ENCODE results near the gene TRAK1. TPM values are rescaled to one million over a fixed set of nuclear protein-coding genes. Genes with fewer than 3 reads are reported as not detected.

Gene TRAK1
- polyA plus RNA-seq, 1 donor (not counting 4 experiments of a cell fraction or from before 2014, with no cell fraction given), result 58.2 TPM

DNA sequence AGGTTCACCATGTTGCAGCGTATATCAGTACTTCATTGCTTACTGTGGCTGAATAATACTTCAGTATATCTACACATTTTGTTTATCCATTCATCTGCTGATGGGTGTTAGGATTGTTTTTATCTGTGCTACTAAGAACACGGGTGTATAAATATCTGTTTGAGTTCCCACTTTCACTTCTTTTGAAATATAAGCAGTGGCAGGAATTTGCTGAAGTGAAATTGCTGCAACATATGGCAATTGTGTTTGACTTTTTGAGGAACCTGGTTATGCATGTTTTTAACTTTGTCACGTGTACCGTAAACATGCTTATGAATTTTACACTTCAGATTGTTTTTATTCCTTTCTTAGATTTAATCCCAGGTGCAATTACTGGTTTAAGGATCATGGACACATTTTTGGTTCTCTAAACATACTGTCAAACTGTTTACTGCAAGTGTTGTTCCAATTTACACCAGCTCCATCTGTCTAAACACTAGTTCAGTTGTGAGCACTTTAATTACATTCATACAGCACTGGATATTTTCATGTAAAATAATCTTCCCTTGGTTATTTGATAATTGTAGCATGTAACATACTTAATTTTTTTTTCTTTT, 23.1 kb downstream of the TRAK1 start:
- Histone ChIP-seq H3K4me1 (ENCODE audit: control insufficient read depth, extremely low read depth, insufficient read depth, low read length) (peaks cover 42% of the 10 kb centered on the region), H3K4me2 (ENCODE audit: control insufficient read depth, extremely low read depth, insufficient read depth, low read depth, low read length) (no peak overlapping the region), H3K36me3 (ENCODE audit: control insufficient read depth in 2 of 2, extremely low read depth in 1 of 2, insufficient read depth in 2 of 2, low read length in 2 of 2) (no peaks in the 10 kb centered on the region), H3K27ac (ENCODE audit: control insufficient read depth, insufficient read depth, low read length) (no peak overlapping the region), H4K20me1 (ENCODE audit: control insufficient read depth, extremely low read depth, insufficient read depth, low read length) (peaks cover 12% of the 10 kb centered on the region), H3K4me3 (ENCODE audit: control insufficient read depth in 2 of 3, extremely low read depth in 1 of 3, insufficient read depth in 2 of 3, low read depth in 1 of 3, low read length in 3 of 3) (no peak overlapping the region), H3K9ac (ENCODE audit: control insufficient read depth, extremely low read depth, insufficient read depth, low read length) (no peak overlapping the region), H3K79me2 (ENCODE audit: control insufficient read depth, insufficient read depth, low read length) (peaks cover 55% of the 10 kb centered on the region), H3K9me3 (ENCODE audit: control insufficient read depth, low read depth, low read length) (no peaks in the 10 kb centered on the region), H2AFZ (ENCODE audit: control insufficient read depth, low read length) (no peak overlapping the region), H3K9me1 (ENCODE audit: control insufficient read depth, extremely low read depth, insufficient read depth, low read length) (peaks cover 2% of the 10 kb centered on the region), H3K27me3 (ENCODE audit: control insufficient read depth, extremely low read depth, insufficient read depth, low read length) (no peaks in the 10 kb centered on the region)
- DNase-seq (ENCODE audit: low read depth, low spot score) (no peak), FAIRE-seq (no peak)
- no peak for TF ChIP-seq EZH2 (IDR thresholded peaks at IDR 0.05; ENCODE audit: low read length)
- TF ChIP-seq, protein P1, sequence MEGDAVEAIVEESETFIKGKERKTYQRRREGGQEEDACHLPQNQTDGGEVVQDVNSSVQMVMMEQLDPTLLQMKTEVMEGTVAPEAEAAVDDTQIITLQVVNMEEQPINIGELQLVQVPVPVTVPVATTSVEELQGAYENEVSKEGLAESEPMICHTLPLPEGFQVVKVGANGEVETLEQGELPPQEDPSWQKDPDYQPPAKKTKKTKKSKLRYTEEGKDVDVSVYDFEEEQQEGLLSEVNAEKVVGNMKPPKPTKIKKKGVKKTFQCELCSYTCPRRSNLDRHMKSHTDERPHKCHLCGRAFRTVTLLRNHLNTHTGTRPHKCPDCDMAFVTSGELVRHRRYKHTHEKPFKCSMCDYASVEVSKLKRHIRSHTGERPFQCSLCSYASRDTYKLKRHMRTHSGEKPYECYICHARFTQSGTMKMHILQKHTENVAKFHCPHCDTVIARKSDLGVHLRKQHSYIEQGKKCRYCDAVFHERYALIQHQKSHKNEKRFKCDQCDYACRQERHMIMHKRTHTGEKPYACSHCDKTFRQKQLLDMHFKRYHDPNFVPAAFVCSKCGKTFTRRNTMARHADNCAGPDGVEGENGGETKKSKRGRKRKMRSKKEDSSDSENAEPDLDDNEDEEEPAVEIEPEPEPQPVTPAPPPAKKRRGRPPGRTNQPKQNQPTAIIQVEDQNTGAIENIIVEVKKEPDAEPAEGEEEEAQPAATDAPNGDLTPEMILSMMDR (optimal IDR thresholded peaks at IDR 0.05 in 1 of 3, IDR thresholded peaks at IDR 0.05 in 1 of 3, conservative IDR thresholded peaks at IDR 0.05 in 1 of 3; ENCODE audit: extremely low read depth in 1 of 3, insufficient read depth in 2 of 3, low read length in 3 of 3), result no peak
- dilution Hi-C loops (cut with MboI; ENCODE audit: extremely low pct_ligation_motif_present, low sequenced_read_pairs), result loop anchor here (25.0 kb wide), 1 partner anchor 202 kb away; no protein-coding TSS in a partner anchor

DNA sequence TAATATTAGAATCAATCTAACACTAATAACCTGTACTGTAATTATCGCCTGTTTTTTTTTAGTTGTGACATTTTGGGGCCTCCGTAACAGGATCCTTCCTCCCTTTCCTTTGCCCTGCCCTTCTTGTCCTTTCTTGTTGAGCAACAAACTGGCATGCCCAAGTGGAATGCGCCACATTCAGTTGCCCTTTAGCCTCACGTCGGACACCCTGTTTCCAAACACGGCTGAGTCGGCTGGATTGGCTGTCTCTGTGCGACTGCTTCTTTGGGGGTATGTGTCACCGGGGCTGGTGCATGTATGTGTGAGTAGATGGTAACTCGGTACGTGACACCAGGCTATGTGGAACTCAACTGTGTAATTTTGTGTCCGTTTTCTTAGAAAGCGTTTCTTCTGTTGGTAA, 24.1 kb downstream of the TRAK1 start:
- Histone ChIP-seq H3K79me2 (ENCODE audit: control insufficient read depth, insufficient read depth, low read length) (peaks cover 62% of the 10 kb centered on the region), H4K20me1 (ENCODE audit: control insufficient read depth, extremely low read depth, insufficient read depth, low read length) (peaks cover 12% of the 10 kb centered on the region), H3K9ac (ENCODE audit: control insufficient read depth, extremely low read depth, insufficient read depth, low read length) (no peak overlapping the region), H3K27ac (ENCODE audit: control insufficient read depth, insufficient read depth, low read length) (no peak overlapping the region), H3K36me3 (ENCODE audit: control insufficient read depth in 2 of 2, extremely low read depth in 1 of 2, insufficient read depth in 2 of 2, low read length in 2 of 2) (no peaks in the 10 kb centered on the region), H3K4me1 (ENCODE audit: control insufficient read depth, extremely low read depth, insufficient read depth, low read length) (peaks cover 52% of the 10 kb centered on the region), H3K9me1 (ENCODE audit: control insufficient read depth, extremely low read depth, insufficient read depth, low read length) (peaks cover 2% of the 10 kb centered on the region), H3K4me3 (ENCODE audit: control insufficient read depth in 2 of 3, extremely low read depth in 1 of 3, insufficient read depth in 2 of 3, low read depth in 1 of 3, low read length in 3 of 3) (no peak overlapping the region), H3K9me3 (ENCODE audit: control insufficient read depth, low read depth, low read length) (no peaks in the 10 kb centered on the region), H3K4me2 (ENCODE audit: control insufficient read depth, extremely low read depth, insufficient read depth, low read depth, low read length) (no peak overlapping the region), H2AFZ (ENCODE audit: control insufficient read depth, low read length) (no peak overlapping the region), H3K27me3 (ENCODE audit: control insufficient read depth, extremely low read depth, insufficient read depth, low read length) (no peaks in the 10 kb centered on the region)
- dilution Hi-C loops (cut with MboI; ENCODE audit: extremely low pct_ligation_motif_present, low sequenced_read_pairs), result loop anchor here (25.0 kb wide), 1 partner anchor 203 kb away; no protein-coding TSS in a partner anchor
- DNase-seq (ENCODE audit: low read depth, low spot score), result no peak
- TF ChIP-seq EZH2 (IDR thresholded peaks at IDR 0.05; ENCODE audit: low read length), result no peak
- TF ChIP-seq, protein P1 (optimal IDR thresholded peaks at IDR 0.05 in 1 of 3, IDR thresholded peaks at IDR 0.05 in 1 of 3, conservative IDR thresholded peaks at IDR 0.05 in 1 of 3; ENCODE audit: extremely low read depth in 1 of 3, insufficient read depth in 2 of 3, low read length in 3 of 3), result no peak
- FAIRE-seq, result no peak
